Stimulated activated naive CD8-positive, alpha-beta T cell treated with anti-CD3 and anti-CD28 coated beads, Interleukin-15, amount 100 ng/mL, for 72 hours (primary cell): Measurements from ENCODE around the gene PHACTR3.
"Not testable (repeated sequence)": the region's sequence is repeated elsewhere in the genome, so short reads cannot be mapped to it uniquely, and the experiment has no call there.

ENCODE experiments used
- ATAC-seq: fragments of 150-1000 bp; cut with Tn5 transposase; 2 replicates; pipeline ENCODE4 v1.10.0; 2021; ENCODE audit warnings: mild to moderate bottlenecking, moderate library complexity
- DNase-seq, 2 donors: peaks; one replicate each; pipeline ENCODE4 v3.0.0; 2021 to 2022
- H3K27ac Mint-ChIP-seq, 2 donors: one replicate each; pipeline ENCODE4 v1.8.0; 2022; ENCODE audit warnings: mild to moderate bottlenecking in 2 of 2, mixed read lengths in 2 of 2, moderate library complexity in 2 of 2
- H3K27me3 Mint-ChIP-seq: one replicate; pipeline ENCODE4 v1.8.0; 2022; ENCODE audit warnings: mixed read lengths
- H3K4me1 Mint-ChIP-seq: one replicate; pipeline ENCODE4 v1.8.0; 2022; ENCODE audit warnings: mild to moderate bottlenecking, mixed read lengths
- H3K4me3 Mint-ChIP-seq, 2 donors: one replicate each; pipeline ENCODE4 v1.8.0; 2022; ENCODE audit warnings: mild to moderate bottlenecking in 2 of 2, mixed read lengths in 2 of 2, moderate library complexity in 1 of 2
- H3K9me3 Mint-ChIP-seq, 2 donors: one replicate each; pipeline ENCODE4 v1.8.0; 2022; ENCODE audit warnings: mixed read lengths in 2 of 2

Gene PHACTR3

DNA sequence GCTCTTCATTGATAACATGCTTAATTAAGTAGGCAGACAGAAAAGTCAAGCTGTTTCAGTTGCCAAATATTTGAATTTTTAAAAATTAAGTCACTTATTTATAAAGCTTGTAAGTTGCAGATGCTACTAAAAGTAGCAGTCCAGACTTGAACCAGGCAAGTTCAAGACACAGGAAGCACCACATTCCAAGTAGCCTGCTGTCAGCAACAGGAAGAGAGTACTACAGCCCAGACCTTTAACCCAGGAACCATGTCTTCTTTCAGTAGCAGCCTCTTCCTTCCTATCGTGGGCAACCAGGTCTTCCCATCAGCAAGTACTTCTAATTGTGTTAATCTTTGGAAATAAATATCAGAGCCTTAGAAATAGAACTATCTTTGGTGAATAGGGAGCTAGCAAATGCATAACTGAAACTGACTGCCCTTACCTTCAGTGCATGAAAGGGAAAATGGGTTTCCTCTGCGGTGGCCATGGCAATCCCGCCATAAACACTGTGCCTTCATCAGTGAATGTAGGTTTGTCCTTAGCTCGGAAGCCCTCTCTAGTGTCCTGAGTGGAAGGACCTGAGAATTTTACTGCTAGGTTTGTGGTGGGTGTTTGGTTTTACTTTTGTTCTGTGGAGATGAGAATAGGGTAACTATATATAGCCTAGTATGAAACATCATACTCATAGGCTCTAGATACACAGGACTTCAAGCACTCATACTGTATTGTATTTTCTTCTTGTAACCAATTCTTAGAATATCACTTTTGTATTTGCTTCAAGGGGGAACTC is 233.5 kb downstream of the PHACTR3 start:
- Mint-ChIP-seq H3K9me3 (no peaks in the 10 kb centered on the region), H3K4me1 (peaks cover 7% of the 10 kb centered on the region), H3K4me3 (no peak overlapping the region), H3K27ac (peak overlapping the region in 1 of 2 donors; percentile 63), H3K27me3 (peaks cover 39% of the 10 kb centered on the region)
- no peak for ATAC-seq
- no peak for DNase-seq

GRCh38 chr20:59839400-59839799 is 235.1 kb downstream of the PHACTR3 start:
- DNase-seq, result no peak
- H3K4me1 Mint-ChIP-seq, result peaks cover 7% of the 10 kb centered on the region
- ATAC-seq, result no peak
- H3K27me3 Mint-ChIP-seq, result peaks cover 42% of the 10 kb centered on the region
- H3K4me3 Mint-ChIP-seq, result no peak overlapping the region
- H3K9me3 Mint-ChIP-seq, result no peaks in the 10 kb centered on the region
- H3K27ac Mint-ChIP-seq, result peak overlapping the region in 1 of 2 donors; percentile 30

DNA sequence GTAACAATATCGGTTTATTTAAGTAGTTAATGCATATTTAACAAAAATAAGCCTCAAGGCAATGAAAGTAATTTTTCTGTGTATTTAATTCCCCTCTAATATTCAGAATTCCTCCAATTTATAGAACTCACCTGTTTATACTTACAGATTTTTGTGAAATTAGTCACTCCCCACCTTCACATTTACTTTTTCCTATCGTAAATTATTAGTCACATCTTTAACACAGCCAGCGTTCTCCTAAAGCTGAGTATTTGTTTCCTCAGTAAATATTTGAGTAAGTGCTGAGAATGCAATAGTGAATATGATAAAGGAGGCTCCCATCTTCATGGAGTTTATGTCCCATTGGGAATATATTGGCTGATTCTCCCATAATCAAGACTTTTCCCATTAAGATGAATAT is 241.1 kb downstream of the PHACTR3 start:
- ATAC-seq, result no peak

DNA sequence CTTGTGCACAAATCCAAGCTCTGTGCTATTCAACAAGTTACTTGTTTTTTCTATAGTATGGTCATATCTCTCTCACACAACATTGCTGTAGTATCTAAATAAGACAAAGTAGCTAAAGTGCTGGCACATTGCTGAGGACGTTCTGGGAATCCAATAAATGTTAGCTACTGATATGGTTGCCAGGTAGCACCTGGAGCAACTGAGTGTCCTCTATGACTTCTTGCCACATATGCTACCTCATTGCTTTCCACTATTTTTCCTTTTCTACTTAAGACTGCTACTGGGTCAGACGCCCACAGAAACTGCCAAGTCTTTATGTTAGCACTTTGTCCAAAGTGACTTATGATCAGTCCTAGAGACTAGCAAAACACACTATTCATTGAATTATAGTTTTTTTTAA is 243.8 kb downstream of the PHACTR3 start:
- Mint-ChIP-seq H3K27ac (no peak overlapping the region), H3K27me3 (peaks cover 8% of the 10 kb centered on the region), H3K9me3 (no peaks in the 10 kb centered on the region), H3K4me3 (no peak overlapping the region), H3K4me1 (no peaks in the 10 kb centered on the region)
- no peak for ATAC-seq
- DNase-seq, result no peak

More for the DNA sequence above, 241.1 kb downstream of the PHACTR3 start:
- H3K4me3 Mint-ChIP-seq, result no peak overlapping the region
- peaks cover 21% of the 10 kb centered on the region for H3K27me3 Mint-ChIP-seq
- H3K4me1 Mint-ChIP-seq, result no peaks in the 10 kb centered on the region
- H3K27ac Mint-ChIP-seq, result no peak overlapping the region
- no peak for DNase-seq
- no peaks in the 10 kb centered on the region for H3K9me3 Mint-ChIP-seq

DNA sequence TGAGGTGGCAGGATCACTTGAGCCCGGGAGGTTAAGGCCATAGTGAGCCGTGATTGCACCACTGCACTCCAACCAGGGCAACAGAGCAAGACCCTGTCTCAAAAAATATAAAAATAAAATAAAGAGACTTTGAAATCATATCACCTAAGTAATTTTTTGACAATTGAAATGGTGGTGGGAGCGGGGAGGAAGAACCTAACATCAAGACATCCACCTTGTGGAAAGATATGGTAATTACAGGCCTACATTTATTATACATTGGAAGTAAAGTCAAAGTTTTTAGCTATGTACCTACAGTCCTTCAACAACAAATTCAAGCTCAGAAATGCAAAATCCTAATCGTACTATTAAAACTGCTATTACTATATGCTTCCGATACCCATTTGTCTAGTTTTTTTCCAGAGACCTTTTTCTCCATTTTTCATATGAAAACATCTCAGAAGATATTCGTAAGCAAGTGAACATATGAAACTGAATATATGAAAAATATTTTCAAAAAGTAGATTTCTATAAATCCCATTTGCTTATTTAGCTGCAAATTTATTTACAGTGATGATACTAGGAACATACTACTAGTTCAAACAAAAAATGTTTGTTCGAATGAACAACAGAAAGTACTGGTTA is 245.8 kb downstream of the PHACTR3 start:
- H3K4me1 Mint-ChIP-seq, result no peaks in the 10 kb centered on the region
- no peaks in the 10 kb centered on the region for H3K27me3 Mint-ChIP-seq
- no peak overlapping the region for H3K27ac Mint-ChIP-seq

DNA sequence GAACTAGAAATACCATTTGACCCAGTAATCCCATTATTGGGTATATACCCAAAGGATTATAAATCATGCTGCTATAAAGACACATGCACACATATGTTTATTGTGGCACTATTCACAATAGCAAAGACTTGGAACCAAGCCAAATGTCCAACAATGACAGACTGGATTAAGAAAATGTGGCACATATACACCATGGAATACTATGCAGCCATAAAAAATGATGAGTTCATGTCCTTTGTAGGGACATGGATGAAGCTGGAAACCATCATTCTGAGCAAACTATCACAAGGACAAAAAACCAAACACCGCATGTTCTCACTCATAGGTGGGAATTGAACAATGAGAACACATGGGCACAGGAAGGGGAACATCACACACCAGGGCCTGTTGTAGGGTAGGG is 252.2 kb downstream of the PHACTR3 start:
- H3K27me3 Mint-ChIP-seq, H3K4me1 Mint-ChIP-seq, ATAC-seq, H3K27ac Mint-ChIP-seq, DNase-seq, H3K4me3 Mint-ChIP-seq, H3K9me3 Mint-ChIP-seq: not testable (repeated sequence)

More for the DNA sequence above, 245.8 kb downstream of the PHACTR3 start:
- Mint-ChIP-seq H3K4me3 (no peak overlapping the region), H3K9me3 (no peaks in the 10 kb centered on the region)
- ATAC-seq (no peak), DNase-seq (no peak)

GRCh38 chr20:59856941-59857340 is 252.6 kb downstream of the PHACTR3 start:
- ATAC-seq, H3K27me3 Mint-ChIP-seq, H3K4me1 Mint-ChIP-seq, H3K4me3 Mint-ChIP-seq, DNase-seq, H3K9me3 Mint-ChIP-seq, H3K27ac Mint-ChIP-seq: not testable (repeated sequence)

GRCh38 chr20:59857966-59858365 is 253.6 kb downstream of the PHACTR3 start:
- Mint-ChIP-seq H3K27ac (peak overlapping the region in 1 of 2 donors; percentile 4), H3K4me3 (no peak overlapping the region)
- no peak for ATAC-seq

DNA sequence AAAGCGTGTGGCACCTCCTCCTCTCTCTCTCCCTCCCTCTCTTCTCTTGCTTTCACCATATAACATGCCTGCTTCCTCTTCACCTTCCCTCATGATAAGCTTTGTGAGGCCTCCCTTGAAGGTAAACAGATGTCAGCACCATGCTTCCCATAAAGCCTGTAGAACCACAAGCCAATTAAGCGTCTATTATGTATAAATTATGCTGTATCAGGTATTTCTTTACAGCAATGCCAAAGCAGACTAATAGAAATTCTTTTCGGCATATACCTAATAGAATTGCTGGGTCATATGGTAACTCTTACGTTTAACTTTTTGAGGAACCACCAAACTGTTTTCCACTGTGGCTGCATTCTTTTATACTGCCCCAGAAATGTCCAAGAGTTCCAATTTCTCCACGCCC is 254.1 kb downstream of the PHACTR3 start:
- Mint-ChIP-seq H3K4me3 (no peak overlapping the region), H3K9me3 (no peaks in the 10 kb centered on the region), H3K27me3 (no peaks in the 10 kb centered on the region), H3K4me1 (no peaks in the 10 kb centered on the region), H3K27ac (no peak overlapping the region)
- ATAC-seq (no peak), DNase-seq (no peak)

More at GRCh38 chr20:59857966-59858365, 253.6 kb downstream of the PHACTR3 start:
- Mint-ChIP-seq H3K27me3 (no peaks in the 10 kb centered on the region), H3K4me1 (no peaks in the 10 kb centered on the region), H3K9me3 (no peaks in the 10 kb centered on the region)
- DNase-seq, result no peak

DNA sequence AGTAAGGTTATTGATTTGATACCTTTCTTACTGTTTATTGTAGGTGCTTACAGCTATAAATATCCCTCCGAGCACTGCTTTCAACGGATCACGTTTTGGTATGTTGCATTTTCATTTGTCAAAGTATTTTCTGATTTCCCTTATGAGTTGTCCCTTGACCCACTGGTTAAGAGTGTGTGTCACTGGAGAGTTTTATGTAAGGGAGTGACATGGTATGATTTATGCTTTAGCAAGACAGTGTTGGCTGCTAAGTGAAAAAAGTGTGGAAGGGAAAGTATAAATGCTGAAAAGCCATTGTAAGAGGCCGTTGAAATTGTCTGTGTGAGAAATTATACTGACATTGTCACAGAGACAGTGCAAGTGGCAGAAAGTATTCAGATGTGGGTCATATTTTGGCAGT is 257.1 kb downstream of the PHACTR3 start:
- Mint-ChIP-seq H3K27ac (no peak overlapping the region), H3K9me3 (no peaks in the 10 kb centered on the region), H3K4me1 (no peaks in the 10 kb centered on the region), H3K4me3 (no peak overlapping the region), H3K27me3 (no peaks in the 10 kb centered on the region)
- no peak for ATAC-seq
- DNase-seq, result no peak

GRCh38 chr20:59863058-59863457 is 258.7 kb downstream of the PHACTR3 start:
- Mint-ChIP-seq H3K27ac (no peak overlapping the region), H3K27me3 (no peaks in the 10 kb centered on the region), H3K4me3 (no peak overlapping the region), H3K9me3 (no peaks in the 10 kb centered on the region), H3K4me1 (no peaks in the 10 kb centered on the region)
- DNase-seq (no peak), ATAC-seq (no peak)

GRCh38 chr20:59864726-59865125 is 260.4 kb downstream of the PHACTR3 start:
- H3K4me3 Mint-ChIP-seq, result no peak overlapping the region
- H3K4me1 Mint-ChIP-seq, result no peaks in the 10 kb centered on the region
- DNase-seq (no peak), ATAC-seq (no peak)
- H3K9me3 Mint-ChIP-seq, result no peaks in the 10 kb centered on the region
- H3K27me3 Mint-ChIP-seq, result no peaks in the 10 kb centered on the region
- H3K27ac Mint-ChIP-seq, result no peak overlapping the region

DNA sequence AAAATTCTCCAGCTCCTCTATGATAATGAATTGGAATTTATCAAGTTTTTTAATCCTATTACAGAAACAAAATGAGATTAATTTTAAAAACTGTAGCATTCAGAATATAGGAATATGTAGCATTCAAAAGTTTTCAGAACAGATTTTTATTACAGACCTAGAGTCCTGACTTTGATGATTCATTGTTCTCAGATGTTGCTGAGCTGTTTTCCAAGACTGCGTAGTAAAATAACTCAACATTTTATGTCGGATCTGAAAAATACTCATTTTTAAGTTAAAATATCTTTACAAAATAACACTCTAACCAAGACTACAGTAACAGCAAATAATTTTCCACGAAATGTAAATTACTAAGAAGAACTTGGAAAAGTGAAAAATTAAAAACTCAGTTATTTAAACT is 262.0 kb downstream of the PHACTR3 start:
- Mint-ChIP-seq H3K9me3 (no peaks in the 10 kb centered on the region), H3K4me3 (no peak overlapping the region), H3K27ac (no peak overlapping the region), H3K27me3 (no peaks in the 10 kb centered on the region), H3K4me1 (no peaks in the 10 kb centered on the region)
- no peak for ATAC-seq
- no peak for DNase-seq

DNA sequence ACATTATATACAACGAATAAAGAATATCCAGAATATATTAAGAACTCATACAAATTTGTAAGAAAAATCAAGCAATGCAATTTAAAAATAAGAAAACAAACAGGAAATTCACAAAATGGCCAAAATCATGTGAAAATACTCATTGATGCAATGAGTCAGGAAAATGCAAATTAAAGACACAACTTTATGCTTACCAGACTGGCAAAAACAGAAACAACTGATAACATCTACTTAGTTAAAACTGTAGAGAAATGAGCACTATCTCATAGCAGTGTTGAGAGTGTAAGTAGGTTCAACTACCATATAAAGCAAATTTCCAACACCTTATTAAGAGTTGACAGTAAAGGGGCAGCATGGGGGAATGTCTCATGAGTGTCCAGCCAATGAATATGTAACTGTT is 266.8 kb downstream of the PHACTR3 start:
- H3K4me1 Mint-ChIP-seq, result no peaks in the 10 kb centered on the region
- ATAC-seq, result no peak
- no peak overlapping the region for H3K27ac Mint-ChIP-seq

GRCh38 chr20:59873409-59873808 is 269.1 kb downstream of the PHACTR3 start:
- Mint-ChIP-seq H3K4me3 (no peak overlapping the region), H3K27me3 (no peaks in the 10 kb centered on the region), H3K27ac (peak overlapping the region in 1 of 2 donors; percentile 20), H3K4me1 (no peaks in the 10 kb centered on the region), H3K9me3 (no peaks in the 10 kb centered on the region)
- no peak for DNase-seq
- ATAC-seq, result no peak

More for the DNA sequence above, 266.8 kb downstream of the PHACTR3 start:
- H3K9me3 Mint-ChIP-seq, result no peaks in the 10 kb centered on the region
- DNase-seq, result no peak
- H3K4me3 Mint-ChIP-seq, result no peak overlapping the region
- no peaks in the 10 kb centered on the region for H3K27me3 Mint-ChIP-seq

DNA sequence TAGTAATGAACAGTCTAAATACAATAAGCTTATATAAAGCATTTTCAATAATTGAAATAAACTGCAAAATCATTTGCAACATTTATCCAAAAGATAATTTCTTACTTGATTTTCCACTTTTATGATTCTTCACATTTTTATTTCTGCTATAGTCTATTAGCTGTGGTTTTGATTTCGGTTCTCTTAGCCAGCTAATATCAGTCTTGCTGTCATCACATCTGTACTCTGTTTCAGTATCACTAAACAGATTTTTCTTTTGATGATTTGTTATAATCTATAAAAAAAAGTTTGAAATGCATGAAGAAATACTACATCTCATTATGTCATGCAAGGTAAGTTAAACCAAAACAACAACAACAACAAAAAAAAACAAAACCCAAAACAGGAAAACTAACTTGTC is 275.9 kb downstream of the PHACTR3 start:
- no peak overlapping the region for H3K4me3 Mint-ChIP-seq
- DNase-seq, result no peak
- H3K4me1 Mint-ChIP-seq, result no peaks in the 10 kb centered on the region
- H3K27me3 Mint-ChIP-seq, result no peaks in the 10 kb centered on the region
- ATAC-seq, result no peak
- H3K27ac Mint-ChIP-seq, result no peak overlapping the region
- H3K9me3 Mint-ChIP-seq, result peaks cover 0 to 5% of the 10 kb centered on the region in 2 donors
